BLaER1 treated with 17β-estradiol and CSF1 and Interleukin-3, amounts not matched to agents 10 nM and 100 nM (cell line): Measurements from ENCODE around the gene UBL4A.

ENCODE experiments used
- H3K27ac ChIP-seq, 11 experiments: shearing (Covaris generic); formaldehyde crosslinking; 2 replicates each; pipeline ENCODE4 v1.8.1; 2022
- H3K27me3 ChIP-seq, 11 experiments: shearing (Covaris generic); formaldehyde crosslinking; 2 replicates each; pipeline ENCODE4 v1.8.1; 2022
- H3K36me3 ChIP-seq, 11 experiments: shearing (Covaris generic); formaldehyde crosslinking; 2 replicates each; pipeline ENCODE4 v1.8.1; 2022
- H3K4me1 ChIP-seq, 10 experiments: shearing (Covaris generic); formaldehyde crosslinking; 2 replicates each; pipeline ENCODE4 v1.8.1; 2022
- H3K4me2 ChIP-seq, 11 experiments: shearing (Covaris generic); formaldehyde crosslinking; 2 replicates each; pipeline ENCODE4 v1.8.1; 2022
- H3K4me3 ChIP-seq, 10 experiments: shearing (Covaris generic); formaldehyde crosslinking; 2 replicates each; pipeline ENCODE4 v1.8.1; 2022
- H3K9ac ChIP-seq, 11 experiments: shearing (Covaris generic); formaldehyde crosslinking; 2 replicates each; pipeline ENCODE4 v1.8.1; 2022
- H3K9me3 ChIP-seq, 11 experiments: shearing (Covaris generic); formaldehyde crosslinking; replicated peaks in 1 of 11; 2 replicates each; pipeline ENCODE4 v1.8.1; 2022
- H4K20me1 ChIP-seq, 11 experiments: shearing (Covaris generic); formaldehyde crosslinking; 2 replicates each; pipeline ENCODE4 v1.8.1; 2022
- Cebpa-rat ChIP-seq, 11 experiments: shearing (Covaris generic); IDR thresholded peaks; 2 replicates each; pipeline ENCODE4 v1.8.1; 2022

UBL4A gene

DNA sequence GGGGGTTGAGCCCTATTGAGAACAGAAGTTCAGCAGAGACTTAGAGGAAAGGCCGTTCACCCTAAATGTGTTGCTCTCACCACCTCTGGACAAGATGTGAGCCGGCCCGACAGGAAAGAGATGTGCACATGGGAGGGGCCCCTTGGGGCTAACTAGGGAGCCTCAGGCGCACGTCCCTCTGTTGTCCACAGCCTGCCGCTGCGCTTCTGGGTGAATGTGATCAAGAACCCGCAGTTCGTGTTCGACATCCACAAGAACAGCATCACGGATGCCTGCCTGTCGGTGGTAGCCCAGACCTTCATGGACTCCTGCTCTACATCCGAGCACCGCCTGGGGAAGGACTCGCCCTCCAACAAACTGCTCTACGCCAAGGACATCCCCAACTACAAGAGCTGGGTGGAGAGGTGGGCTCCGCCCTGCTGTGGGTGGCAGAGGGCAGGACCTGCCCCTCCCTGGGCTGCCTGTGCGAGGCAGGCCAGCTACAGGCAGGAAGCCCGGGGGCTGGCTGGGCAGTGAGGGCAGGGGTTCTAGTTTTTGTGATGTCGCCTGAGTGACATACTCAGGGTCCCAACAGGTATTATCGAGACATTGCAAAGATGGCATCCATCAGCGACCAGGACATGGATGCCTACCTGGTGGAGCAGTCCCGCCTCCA is 15.4 kb downstream of the UBL4A start:
- Histone ChIP-seq H4K20me1 (peaks cover 0 to 77% (median 34%) of the 10 kb centered on the region in 11 experiments; a peak in 14 of 22 replicates), H3K27me3 (peaks cover 0 to 34% (median 16%) of the 10 kb centered on the region in 11 experiments; a peak in 15 of 22 replicates), H3K9me3 (peaks cover 0 to 31% (median 18%) of the 10 kb centered on the region in 11 experiments; a peak in 10 of 22 replicates), H3K36me3 (peaks cover 14 to 84% (median 62%) of the 10 kb centered on the region in 11 experiments), H3K27ac (no peak overlapping the region), H3K9ac (no peak overlapping the region; a peak in 1 of 22 replicates), H3K4me2 (no peak overlapping the region), H3K4me3 (no peak overlapping the region), H3K4me1 (0 out of 20 replicates have a peak, but pooled peaks cover 0 to 3% (median 0%) of the 10 kb centered on the region in 10 experiments)
- TF ChIP-seq Cebpa-rat (IDR thresholded peaks at IDR 0.05): no peak

- Histone ChIP-seq H3K4me2 (no peak overlapping the region), H3K4me1 (0 out of 20 replicates have a peak, but pooled peaks cover 0 to 2% (median 0%) of the 10 kb centered on the region in 10 experiments), H3K27me3 (peaks cover 0 to 29% (median 12%) of the 10 kb centered on the region in 11 experiments; a peak in 14 of 22 replicates), H3K27ac (no peak overlapping the region), H3K9me3 (peaks cover 0 to 37% (median 24%) of the 10 kb centered on the region in 11 experiments; a peak in 10 of 22 replicates), H4K20me1 (peaks cover 0 to 83% (median 40%) of the 10 kb centered on the region in 11 experiments; a peak in 16 of 22 replicates), H3K4me3 (no peak overlapping the region), H3K9ac (no peak overlapping the region), H3K36me3 (peaks cover 19 to 85% (median 68%) of the 10 kb centered on the region in 11 experiments)
- TF ChIP-seq Cebpa-rat (IDR thresholded peaks at IDR 0.05): no peak
Observed at GRCh38 chrX:154470434-154470833, 16.0 kb downstream of the UBL4A start.

- Histone ChIP-seq H3K4me3 (no peak overlapping the region), H4K20me1 (peaks cover 0 to 89% (median 46%) of the 10 kb centered on the region in 11 experiments; a peak in 17 of 22 replicates), H3K27me3 (peaks cover 0 to 34% (median 11%) of the 10 kb centered on the region in 11 experiments; a peak in 13 of 22 replicates), H3K9me3 (peaks cover 0 to 40% (median 24%) of the 10 kb centered on the region in 11 experiments; a peak in 10 of 22 replicates), H3K4me1 (no peaks in the 10 kb centered on the region), H3K9ac (no peak overlapping the region), H3K4me2 (no peak overlapping the region), H3K36me3 (peaks cover 22 to 88% (median 72%) of the 10 kb centered on the region in 11 experiments), H3K27ac (no peak overlapping the region)
- TF ChIP-seq Cebpa-rat (IDR thresholded peaks at IDR 0.05): no peak
Observed at GRCh38 chrX:154469880-154470279, 16.5 kb downstream of the UBL4A start.

GRCh38 chrX:154469114-154469513 is 17.3 kb downstream of the UBL4A start:
- Histone ChIP-seq H3K36me3 (peaks cover 30 to 96% (median 80%) of the 10 kb centered on the region in 11 experiments), H3K27me3 (peaks cover 0 to 37% (median 11%) of the 10 kb centered on the region in 11 experiments; a peak in 13 of 22 replicates), H3K4me3 (no peak overlapping the region), H3K4me2 (no peak overlapping the region), H3K4me1 (no peaks in the 10 kb centered on the region), H4K20me1 (peaks cover 0 to 95% (median 53%) of the 10 kb centered on the region in 11 experiments; a peak in 17 of 22 replicates), H3K9ac (no peak overlapping the region), H3K9me3 (peaks cover 0 to 47% (median 28%) of the 10 kb centered on the region in 11 experiments; a peak in 10 of 22 replicates), H3K27ac (no peak overlapping the region)
- no peak for TF ChIP-seq Cebpa-rat (IDR thresholded peaks at IDR 0.05)

GRCh38 chrX:154468217-154468616 is 18.2 kb downstream of the UBL4A start:
- H3K9ac ChIP-seq: no peak overlapping the region
- H3K27ac ChIP-seq: no peak overlapping the region
- H3K27me3 ChIP-seq: peaks cover 0 to 28% (median 9%) of the 10 kb centered on the region in 11 experiments; a peak in 8 of 22 replicates
- H3K9me3 ChIP-seq: peaks cover 0 to 53% (median 31%) of the 10 kb centered on the region in 11 experiments; a peak in 10 of 22 replicates
- no peak for TF ChIP-seq Cebpa-rat (IDR thresholded peaks at IDR 0.05)
- H3K4me3 ChIP-seq: no peak overlapping the region
- H4K20me1 ChIP-seq: peaks cover 0 to 94% (median 53%) of the 10 kb centered on the region in 11 experiments; a peak in 17 of 22 replicates
- peaks cover 30 to 96% (median 80%) of the 10 kb centered on the region in 11 experiments for H3K36me3 ChIP-seq
- H3K4me2 ChIP-seq: no peak overlapping the region
- H3K4me1 ChIP-seq: no peaks in the 10 kb centered on the region

GRCh38 chrX:154467556-154467955 is 18.9 kb downstream of the UBL4A start:
- no peak overlapping the region for H3K4me2 ChIP-seq
- H3K4me1 ChIP-seq: no peaks in the 10 kb centered on the region
- H3K27ac ChIP-seq: no peak overlapping the region
- peaks cover 0 to 53% (median 31%) of the 10 kb centered on the region in 11 experiments; a peak in 10 of 22 replicates for H3K9me3 ChIP-seq
- peaks cover 0 to 30% (median 8%) of the 10 kb centered on the region in 11 experiments; a peak in 6 of 22 replicates for H3K27me3 ChIP-seq
- peaks cover 3 to 94% (median 55%) of the 10 kb centered on the region in 11 experiments; a peak in 21 of 22 replicates for H4K20me1 ChIP-seq
- TF ChIP-seq Cebpa-rat (IDR thresholded peaks at IDR 0.05): no peak
- H3K4me3 ChIP-seq: no peak overlapping the region
- H3K36me3 ChIP-seq: peaks cover 34 to 95% (median 86%) of the 10 kb centered on the region in 11 experiments
- no peak overlapping the region for H3K9ac ChIP-seq

GRCh38 chrX:154466907-154467306 is 19.5 kb downstream of the UBL4A start:
- no peak for TF ChIP-seq Cebpa-rat (IDR thresholded peaks at IDR 0.05)
- Histone ChIP-seq H4K20me1 (peaks cover 9 to 94% (median 55%) of the 10 kb centered on the region in 11 experiments; a peak in 21 of 22 replicates), H3K36me3 (peaks cover 39 to 95% (median 90%) of the 10 kb centered on the region in 11 experiments)

DNA sequence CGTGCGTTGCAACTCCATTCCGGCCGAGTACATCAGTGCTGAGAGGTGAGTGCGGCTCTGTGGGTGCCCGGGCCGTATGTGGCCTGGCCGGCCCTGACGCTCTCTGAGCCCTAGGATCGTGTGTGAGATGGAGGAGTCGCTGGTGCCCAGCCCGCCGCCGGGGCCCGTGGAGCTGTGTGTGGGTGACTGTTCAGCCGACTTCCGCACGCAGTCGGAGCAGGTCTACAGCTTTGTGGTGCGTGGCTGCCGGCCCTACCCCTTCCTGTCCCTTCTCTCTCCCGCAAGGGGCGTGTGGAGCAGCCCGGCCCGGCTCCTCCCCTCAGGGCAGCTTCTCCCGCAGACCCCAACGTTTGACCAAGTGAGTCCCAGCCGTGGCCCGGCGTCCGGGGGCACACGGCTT is 20.4 kb downstream of the UBL4A start:
- no peak overlapping the region for H3K4me2 ChIP-seq
- peaks cover 0 to 9% (median 0%) of the 10 kb centered on the region in 10 experiments; a peak in 2 of 20 replicates for H3K4me1 ChIP-seq
- TF ChIP-seq Cebpa-rat (IDR thresholded peaks at IDR 0.05): no peak
- H3K36me3 ChIP-seq: peaks cover 44 to 95% (median 90%) of the 10 kb centered on the region in 11 experiments
- no peak overlapping the region for H3K9ac ChIP-seq
- H3K4me3 ChIP-seq: no peak overlapping the region
- H3K9me3 ChIP-seq: peaks cover 0 to 53% (median 31%) of the 10 kb centered on the region in 11 experiments; a peak in 10 of 22 replicates
- peaks cover 16 to 94% (median 55%) of the 10 kb centered on the region in 11 experiments; a peak in 21 of 22 replicates for H4K20me1 ChIP-seq
- peaks cover 0 to 23% (median 0%) of the 10 kb centered on the region in 11 experiments; a peak in 5 of 22 replicates for H3K27me3 ChIP-seq
- no peak overlapping the region for H3K27ac ChIP-seq

More at GRCh38 chrX:154466907-154467306, 19.5 kb downstream of the UBL4A start:
- H3K9me3 ChIP-seq: peaks cover 0 to 53% (median 31%) of the 10 kb centered on the region in 11 experiments; a peak in 10 of 22 replicates
- no peak overlapping the region for H3K4me3 ChIP-seq
- H3K27ac ChIP-seq: no peak overlapping the region
- no peak overlapping the region for H3K9ac ChIP-seq
- H3K4me2 ChIP-seq: no peak overlapping the region
- H3K4me1 ChIP-seq: peaks cover 0 to under 1% (median 0%) of the 10 kb centered on the region in 10 experiments; a peak in 1 of 20 replicates
- H3K27me3 ChIP-seq: peaks cover 0 to 30% (median 6%) of the 10 kb centered on the region in 11 experiments; a peak in 6 of 22 replicates
